IPS DF 19.7 (cell line): ENCODE measurements around the gene SBF2.

Experiments used
- DNase-seq: peaks from one replicate; pipeline ENCODE4 v3.0.0-alpha.2; 2013; ENCODE audit warnings: low read depth, low spot score

The SBF2 gene

DNA sequence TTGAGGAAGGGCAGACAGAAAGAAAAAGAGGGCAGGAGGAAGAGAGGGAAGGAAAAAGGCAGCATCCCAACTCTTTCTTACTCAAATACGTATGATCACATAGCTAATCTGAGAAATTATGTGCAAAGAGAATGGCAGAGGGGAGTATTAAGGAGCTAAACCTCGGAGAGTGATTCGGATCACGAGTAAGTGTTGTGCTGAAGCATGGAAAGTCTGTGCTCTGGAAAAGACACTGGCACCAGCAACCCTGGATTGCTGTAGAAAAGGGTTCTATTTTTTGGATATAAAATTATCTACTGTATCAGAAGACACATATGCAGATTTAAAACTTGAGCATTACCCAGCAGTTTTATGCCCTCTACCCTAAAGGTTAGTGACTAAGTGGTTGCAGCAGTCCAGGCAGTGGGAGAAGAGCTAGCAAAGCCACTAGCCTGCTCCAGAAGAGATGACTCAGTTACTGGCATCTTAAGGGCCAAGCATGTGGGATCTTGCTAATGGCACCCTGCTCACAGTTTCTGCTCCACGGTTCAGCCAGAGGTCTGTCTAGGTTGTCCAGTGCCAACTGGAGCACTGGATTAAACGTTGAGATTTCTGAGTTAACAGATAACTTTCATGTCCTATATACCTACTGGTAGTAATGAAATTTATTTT, 478.4 kb downstream of the SBF2 start:
- DNase-seq, result no peak

GRCh38 chr11:9814108-9814507, 479.9 kb downstream of the SBF2 start:
- no peak for DNase-seq

- no peak for DNase-seq
Observed at GRCh38 chr11:9808943-9809342, 485.1 kb downstream of the SBF2 start.

- DNase-seq, result no peak
Observed at GRCh38 chr11:9806946-9807687, 486.9 kb downstream of the SBF2 start.

DNA sequence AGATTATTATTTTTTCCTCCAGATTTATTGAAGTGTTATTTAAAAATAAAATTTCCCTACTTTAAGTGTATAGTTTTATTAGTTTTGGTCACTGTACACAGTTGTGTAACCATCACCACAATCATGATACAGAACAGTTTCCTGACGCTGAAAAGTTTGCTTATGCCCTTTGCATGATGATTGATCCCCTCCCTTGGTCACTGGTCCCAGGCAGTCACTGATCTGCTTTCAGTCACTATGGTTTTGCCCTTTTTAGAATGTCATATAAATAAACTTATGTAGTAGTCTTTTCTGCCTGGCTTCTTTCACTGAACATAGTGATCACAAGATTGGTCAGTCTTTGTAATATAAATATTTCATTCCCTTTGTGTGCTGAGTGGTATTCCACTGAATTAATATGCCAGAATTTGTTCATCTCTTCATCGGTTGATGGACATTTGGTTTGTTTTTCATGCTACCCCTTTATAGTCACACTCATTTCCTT, 489.6 kb downstream of the SBF2 start:
- DNase-seq, result no peak

DNA sequence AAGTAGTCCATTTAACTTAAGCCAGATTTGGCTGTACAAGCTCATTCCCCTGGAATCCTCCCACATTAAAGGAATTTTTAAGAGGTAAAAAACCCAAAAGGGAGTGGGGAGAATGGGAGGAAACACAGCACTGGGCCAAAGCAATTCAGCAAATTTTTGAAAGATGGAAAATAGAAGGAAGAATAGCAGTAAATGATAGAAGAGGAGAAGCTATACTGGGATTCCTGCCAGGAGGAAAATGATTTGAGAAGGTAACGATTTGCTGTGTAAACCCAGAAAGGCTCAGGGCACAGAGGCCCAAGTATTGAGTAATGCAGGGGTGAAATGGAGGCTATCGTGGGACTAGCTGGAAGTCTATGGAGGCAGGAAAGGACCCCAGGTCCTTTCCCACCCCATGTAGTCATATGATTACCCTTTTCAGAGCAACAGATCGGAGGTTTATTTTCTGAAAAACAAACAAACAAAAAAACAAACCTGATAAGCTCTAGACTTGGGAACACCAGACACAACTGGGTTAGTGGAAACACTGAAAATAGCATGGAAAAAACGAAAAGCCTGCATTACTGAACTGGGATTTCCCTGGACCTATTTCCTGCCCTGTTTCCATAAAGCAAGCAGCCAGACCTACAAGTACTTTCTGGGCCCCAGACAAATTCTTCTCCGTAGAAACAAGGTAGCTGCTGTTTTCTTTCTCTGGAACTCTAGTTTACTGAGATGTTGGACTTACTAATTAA, 490.2 kb downstream of the SBF2 start:
- no peak for DNase-seq

GRCh38 chr11:9802291-9802861, 491.6 kb downstream of the SBF2 start:
- no peak for DNase-seq

GRCh38 chr11:9799886-9800285, 494.1 kb downstream of the SBF2 start:
- no peak for DNase-seq

- DNase-seq, result no peak
Observed at GRCh38 chr11:9797300-9797699, 496.7 kb downstream of the SBF2 start.

DNA sequence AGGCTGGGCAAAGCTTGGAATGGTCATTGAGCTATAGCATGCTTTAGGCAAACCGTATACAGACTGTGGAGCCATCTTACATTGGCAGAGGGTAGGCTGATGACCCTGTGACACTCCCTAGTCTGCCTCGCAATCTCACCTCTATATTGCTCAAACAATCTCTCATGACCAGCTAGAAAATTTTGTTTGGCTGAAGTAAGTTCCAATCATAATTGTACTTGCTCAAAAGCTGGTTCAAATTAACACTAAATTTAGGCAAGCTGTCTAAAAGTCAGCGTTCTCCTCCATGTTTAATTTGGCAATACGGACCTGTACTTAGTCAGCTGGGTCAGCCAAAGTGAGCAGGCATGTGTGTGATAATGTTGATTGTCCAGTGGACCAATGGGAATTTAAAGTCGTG, 497.2 kb downstream of the SBF2 start:
- DNase-seq, result no peak

- no peak for DNase-seq
Observed at GRCh38 chr11:9796266-9796665, 497.8 kb downstream of the SBF2 start.

GRCh38 chr11:9790703-9791102, 503.3 kb downstream of the SBF2 start:
- no peak for DNase-seq

DNA sequence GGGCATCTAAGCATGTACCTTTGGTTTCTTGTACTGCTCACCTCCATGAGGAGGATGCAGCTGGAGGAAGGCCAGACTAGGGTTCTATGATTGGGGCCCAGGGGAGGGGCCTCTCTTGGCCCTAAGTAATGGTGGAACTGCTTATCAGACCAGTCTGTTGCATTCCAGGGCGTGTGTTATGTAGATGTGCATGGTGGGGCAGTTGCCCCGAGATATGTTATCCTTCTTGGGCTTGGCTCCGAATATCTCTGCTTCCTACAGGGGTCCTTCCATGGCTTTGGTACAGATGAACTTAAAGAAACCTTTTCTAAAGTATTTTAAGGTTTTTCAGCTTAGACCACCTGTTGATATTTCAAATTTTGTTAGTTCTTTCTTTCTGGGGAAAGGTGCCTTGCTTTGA, 504.1 kb downstream of the SBF2 start:
- DNase-seq, result no peak

DNA sequence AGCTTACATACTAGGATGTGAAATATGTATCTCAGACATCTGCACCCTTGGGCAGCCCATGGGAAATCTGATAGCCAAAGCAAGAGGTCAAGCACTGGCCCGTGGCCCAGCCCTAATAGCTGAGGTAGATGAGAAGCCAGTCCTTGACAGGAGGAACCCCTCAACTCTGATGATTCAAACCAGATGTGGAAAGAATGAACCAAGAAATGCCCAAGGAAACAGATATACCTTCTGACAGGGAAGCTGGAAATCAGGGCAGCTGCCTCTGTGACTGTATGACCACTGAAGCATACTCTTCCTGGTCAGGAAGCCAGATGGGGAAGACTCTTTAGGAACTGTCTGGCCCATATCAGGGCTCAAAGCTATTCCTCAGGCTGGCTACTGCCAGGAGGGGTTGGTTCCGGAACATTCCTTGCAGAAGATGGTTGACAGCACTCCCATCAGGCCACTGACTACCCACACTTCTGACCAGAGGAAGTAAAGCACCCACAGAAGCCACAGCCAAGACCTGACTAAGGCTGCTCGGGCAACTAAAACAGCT, 506.0 kb downstream of the SBF2 start:
- DNase-seq, result no peak

- no peak for DNase-seq
Observed at GRCh38 chr11:9787260-9787659, 506.8 kb downstream of the SBF2 start.

GRCh38 chr11:9784602-9785315, 509.3 kb downstream of the SBF2 start:
- no peak for DNase-seq

DNA sequence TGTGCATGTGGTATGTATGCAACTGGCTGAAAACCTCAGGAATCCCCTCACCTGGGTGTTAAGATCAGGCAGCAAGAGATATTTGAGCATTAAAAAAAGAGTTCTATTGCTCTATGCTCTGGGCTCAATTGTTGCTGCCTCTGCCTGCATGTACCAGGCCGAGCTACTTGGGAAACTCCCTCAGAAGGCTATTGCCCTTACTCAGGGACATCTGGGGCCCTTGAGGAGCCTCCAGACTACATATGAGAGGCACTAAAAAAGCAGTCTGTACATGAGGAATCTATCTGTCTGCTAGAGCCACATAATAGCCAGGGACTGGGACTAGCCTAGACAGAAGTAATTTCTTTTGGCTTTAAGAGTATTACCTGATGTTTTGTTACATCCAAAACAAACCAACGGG, 510.0 kb downstream of the SBF2 start:
- no peak for DNase-seq

- DNase-seq, result no peak
Observed at GRCh38 chr11:9780929-9781328, 513.1 kb downstream of the SBF2 start.

DNA sequence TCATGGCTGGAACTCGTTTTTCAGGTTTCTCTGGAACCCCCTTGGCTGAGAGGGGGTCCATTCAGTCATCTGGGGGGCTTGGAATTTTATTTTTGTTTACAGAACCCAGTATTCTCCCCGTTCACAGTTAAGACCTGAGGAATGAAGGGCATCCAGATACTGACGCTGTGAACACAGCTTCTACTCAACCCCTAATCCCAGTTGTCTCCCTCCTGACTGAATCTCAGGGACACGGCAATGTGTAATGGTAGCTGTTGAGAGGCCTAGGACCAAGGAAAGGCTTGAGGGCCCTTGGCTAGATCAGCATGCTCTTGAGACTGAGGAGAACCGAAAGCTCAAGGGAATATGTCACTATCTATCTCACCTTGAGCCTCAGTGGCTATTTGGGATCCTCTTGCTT, 516.5 kb downstream of the SBF2 start:
- DNase-seq, result no peak

- DNase-seq, result no peak
Observed at GRCh38 chr11:9777066-9777465, 517.0 kb downstream of the SBF2 start.

DNA sequence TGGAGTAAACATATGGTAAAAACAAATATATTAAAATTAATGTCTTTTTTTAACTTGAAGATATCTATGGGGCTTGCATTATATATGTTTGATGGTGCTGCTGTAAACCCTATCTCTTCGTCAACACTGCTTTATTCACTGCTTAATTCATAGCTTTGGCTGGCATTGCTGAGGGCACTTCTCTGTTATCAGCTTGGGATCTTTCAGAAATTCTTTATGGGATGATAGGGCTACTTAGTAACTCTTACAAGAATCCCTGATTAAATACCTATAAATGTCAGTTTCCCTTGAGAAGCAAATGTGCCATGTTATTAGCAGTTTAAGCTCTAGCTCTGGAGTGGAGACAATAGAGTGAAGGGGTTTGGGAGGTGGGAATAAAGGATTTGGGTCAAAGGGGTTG, 517.8 kb downstream of the SBF2 start:
- no peak for DNase-seq
